ENCODE results near the gene ATP1A3. TPM values are rescaled to one million over a fixed set of nuclear protein-coding genes. Genes with fewer than 3 reads are reported as not detected.

The ATP1A3 gene
- total and polyA plus RNA-seq, 2 of the 13 experiments (the other 11 are each of a cell fraction or from before 2014, with no cell fraction given), result 0.01 to 0.04 TPM

DNA sequence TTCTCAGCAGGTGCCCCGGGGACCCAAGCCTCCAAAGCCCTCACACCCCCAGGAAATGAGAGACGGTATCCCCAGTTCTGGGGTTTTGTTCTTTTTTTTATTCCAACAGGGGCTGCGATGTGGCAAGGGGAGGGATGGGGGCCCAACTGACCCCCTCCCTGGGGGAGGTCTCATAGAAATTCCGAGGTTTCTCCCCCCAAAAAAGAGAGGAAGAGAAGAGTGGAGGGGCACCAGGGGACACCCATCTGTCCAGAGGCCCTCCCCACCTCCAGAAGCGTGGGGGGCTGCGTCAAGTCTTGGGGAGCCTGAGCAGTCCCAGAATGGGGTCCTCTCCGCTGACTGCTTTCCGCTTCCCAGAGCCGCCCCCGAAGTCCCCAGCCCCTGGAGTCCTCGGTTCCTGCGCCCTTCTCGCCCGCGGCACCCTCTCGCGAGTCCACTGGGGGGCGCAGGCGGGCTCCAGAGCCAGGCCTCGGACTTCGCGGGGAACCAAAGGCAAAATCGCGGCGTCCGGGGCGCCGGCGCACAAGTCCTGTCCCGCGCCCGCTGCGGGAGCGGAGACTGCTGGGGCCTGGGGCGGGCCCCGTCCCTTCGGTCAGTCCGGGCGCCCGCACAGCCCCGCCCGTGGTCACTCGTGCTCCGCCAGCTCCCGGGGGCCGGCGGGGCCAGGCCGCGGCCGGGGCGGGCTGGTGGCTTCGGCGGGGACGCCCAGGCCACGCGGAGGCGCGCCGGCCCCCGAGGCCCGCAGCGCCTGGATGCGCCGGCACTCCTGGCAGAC, 4.4 kb upstream of the ATP1A3 start (continued):
- TF ChIP-seq MIER2 (CRISPR knock-in tag; IDR thresholded peaks at IDR 0.05), result 0 out of 2 replicates have a peak, but pooled peaks have one; percentile 50
- no peak for TF ChIP-seq ZNF510 (CRISPR knock-in tag; IDR thresholded peaks at IDR 0.05; ENCODE audit: low read depth)
- TF ChIP-seq, protein P1, sequence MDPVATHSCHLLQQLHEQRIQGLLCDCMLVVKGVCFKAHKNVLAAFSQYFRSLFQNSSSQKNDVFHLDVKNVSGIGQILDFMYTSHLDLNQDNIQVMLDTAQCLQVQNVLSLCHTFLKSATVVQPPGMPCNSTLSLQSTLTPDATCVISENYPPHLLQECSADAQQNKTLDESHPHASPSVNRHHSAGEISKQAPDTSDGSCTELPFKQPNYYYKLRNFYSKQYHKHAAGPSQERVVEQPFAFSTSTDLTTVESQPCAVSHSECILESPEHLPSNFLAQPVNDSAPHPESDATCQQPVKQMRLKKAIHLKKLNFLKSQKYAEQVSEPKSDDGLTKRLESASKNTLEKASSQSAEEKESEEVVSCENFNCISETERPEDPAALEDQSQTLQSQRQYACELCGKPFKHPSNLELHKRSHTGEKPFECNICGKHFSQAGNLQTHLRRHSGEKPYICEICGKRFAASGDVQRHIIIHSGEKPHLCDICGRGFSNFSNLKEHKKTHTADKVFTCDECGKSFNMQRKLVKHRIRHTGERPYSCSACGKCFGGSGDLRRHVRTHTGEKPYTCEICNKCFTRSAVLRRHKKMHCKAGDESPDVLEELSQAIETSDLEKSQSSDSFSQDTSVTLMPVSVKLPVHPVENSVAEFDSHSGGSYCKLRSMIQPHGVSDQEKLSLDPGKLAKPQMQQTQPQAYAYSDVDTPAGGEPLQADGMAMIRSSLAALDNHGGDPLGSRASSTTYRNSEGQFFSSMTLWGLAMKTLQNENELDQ (CRISPR knock-in tag; IDR thresholded peaks at IDR 0.05; ENCODE audit: borderline replicate concordance), result no peak
- TF ChIP-seq SAFB2 (CRISPR knock-in tag; IDR thresholded peaks at IDR 0.05; ENCODE audit: borderline replicate concordance, low read depth), result no peak
- TF ChIP-seq SIN3A (IDR thresholded peaks at IDR 0.05; ENCODE audit: borderline replicate concordance, low read depth, low read length), result no peak
- peak; percentile 73 for TF ChIP-seq RAD21 (CRISPR knock-in tag; IDR thresholded peaks at IDR 0.05)
- no peak for TF ChIP-seq ZZZ3 (CRISPR knock-in tag; IDR thresholded peaks at IDR 0.05; ENCODE audit: borderline replicate concordance)
- TF ChIP-seq, protein P2, sequence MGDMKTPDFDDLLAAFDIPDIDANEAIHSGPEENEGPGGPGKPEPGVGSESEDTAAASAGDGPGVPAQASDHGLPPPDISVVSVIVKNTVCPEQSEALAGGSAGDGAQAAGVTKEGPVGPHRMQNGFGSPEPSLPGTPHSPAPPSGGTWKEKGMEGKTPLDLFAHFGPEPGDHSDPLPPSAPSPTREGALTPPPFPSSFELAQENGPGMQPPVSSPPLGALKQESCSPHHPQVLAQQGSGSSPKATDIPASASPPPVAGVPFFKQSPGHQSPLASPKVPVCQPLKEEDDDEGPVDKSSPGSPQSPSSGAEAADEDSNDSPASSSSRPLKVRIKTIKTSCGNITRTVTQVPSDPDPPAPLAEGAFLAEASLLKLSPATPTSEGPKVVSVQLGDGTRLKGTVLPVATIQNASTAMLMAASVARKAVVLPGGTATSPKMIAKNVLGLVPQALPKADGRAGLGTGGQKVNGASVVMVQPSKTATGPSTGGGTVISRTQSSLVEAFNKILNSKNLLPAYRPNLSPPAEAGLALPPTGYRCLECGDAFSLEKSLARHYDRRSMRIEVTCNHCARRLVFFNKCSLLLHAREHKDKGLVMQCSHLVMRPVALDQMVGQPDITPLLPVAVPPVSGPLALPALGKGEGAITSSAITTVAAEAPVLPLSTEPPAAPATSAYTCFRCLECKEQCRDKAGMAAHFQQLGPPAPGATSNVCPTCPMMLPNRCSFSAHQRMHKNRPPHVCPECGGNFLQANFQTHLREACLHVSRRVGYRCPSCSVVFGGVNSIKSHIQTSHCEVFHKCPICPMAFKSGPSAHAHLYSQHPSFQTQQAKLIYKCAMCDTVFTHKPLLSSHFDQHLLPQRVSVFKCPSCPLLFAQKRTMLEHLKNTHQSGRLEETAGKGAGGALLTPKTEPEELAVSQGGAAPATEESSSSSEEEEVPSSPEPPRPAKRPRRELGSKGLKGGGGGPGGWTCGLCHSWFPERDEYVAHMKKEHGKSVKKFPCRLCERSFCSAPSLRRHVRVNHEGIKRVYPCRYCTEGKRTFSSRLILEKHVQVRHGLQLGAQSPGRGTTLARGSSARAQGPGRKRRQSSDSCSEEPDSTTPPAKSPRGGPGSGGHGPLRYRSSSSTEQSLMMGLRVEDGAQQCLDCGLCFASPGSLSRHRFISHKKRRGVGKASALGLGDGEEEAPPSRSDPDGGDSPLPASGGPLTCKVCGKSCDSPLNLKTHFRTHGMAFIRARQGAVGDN (CRISPR knock-in tag; IDR thresholded peaks at IDR 0.05), result peak; percentile 19; the same call in 1 of the 2 replicates
- TF ChIP-seq HNRNPL (IDR thresholded peaks at IDR 0.05; ENCODE audit: low read depth, low read length), result no peak
- TF ChIP-seq, protein P3, sequence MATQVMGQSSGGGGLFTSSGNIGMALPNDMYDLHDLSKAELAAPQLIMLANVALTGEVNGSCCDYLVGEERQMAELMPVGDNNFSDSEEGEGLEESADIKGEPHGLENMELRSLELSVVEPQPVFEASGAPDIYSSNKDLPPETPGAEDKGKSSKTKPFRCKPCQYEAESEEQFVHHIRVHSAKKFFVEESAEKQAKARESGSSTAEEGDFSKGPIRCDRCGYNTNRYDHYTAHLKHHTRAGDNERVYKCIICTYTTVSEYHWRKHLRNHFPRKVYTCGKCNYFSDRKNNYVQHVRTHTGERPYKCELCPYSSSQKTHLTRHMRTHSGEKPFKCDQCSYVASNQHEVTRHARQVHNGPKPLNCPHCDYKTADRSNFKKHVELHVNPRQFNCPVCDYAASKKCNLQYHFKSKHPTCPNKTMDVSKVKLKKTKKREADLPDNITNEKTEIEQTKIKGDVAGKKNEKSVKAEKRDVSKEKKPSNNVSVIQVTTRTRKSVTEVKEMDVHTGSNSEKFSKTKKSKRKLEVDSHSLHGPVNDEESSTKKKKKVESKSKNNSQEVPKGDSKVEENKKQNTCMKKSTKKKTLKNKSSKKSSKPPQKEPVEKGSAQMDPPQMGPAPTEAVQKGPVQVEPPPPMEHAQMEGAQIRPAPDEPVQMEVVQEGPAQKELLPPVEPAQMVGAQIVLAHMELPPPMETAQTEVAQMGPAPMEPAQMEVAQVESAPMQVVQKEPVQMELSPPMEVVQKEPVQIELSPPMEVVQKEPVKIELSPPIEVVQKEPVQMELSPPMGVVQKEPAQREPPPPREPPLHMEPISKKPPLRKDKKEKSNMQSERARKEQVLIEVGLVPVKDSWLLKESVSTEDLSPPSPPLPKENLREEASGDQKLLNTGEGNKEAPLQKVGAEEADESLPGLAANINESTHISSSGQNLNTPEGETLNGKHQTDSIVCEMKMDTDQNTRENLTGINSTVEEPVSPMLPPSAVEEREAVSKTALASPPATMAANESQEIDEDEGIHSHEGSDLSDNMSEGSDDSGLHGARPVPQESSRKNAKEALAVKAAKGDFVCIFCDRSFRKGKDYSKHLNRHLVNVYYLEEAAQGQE (IDR thresholded peaks at IDR 0.05; ENCODE audit: borderline replicate concordance in 1 of 2, low read depth in 1 of 2, low read length in 2 of 2), result peak; percentile 19 to 68; a peak in 3 of 4 replicates
- peak; percentile 18 for TF ChIP-seq HNRNPLL (IDR thresholded peaks at IDR 0.05; ENCODE audit: low read depth, low read length, poor library complexity, severe bottlenecking)
- TF ChIP-seq ZSCAN25 (CRISPR knock-in tag; IDR thresholded peaks at IDR 0.05), result no peak
- peak; percentile 36 for TF ChIP-seq STAG1 (CRISPR knock-in tag; IDR thresholded peaks at IDR 0.05)
- peak; percentile 79; the same call in 1 of the 2 replicates for TF ChIP-seq ZNF329 (CRISPR knock-in tag; IDR thresholded peaks at IDR 0.05; ENCODE audit: low read depth)
- TF ChIP-seq ZFP90 (CRISPR knock-in tag; IDR thresholded peaks at IDR 0.05; ENCODE audit: borderline replicate concordance), result no peak
- no peak for TF ChIP-seq NKX3-1 (CRISPR knock-in tag; IDR thresholded peaks at IDR 0.05)
- TF ChIP-seq NFIC (IDR thresholded peaks at IDR 0.05; ENCODE audit: low read length), result no peak

Data from HepG2 (cell line).